Non-pigmented ciliary epithelial cell (primary cell): ENCODE results near the gene NCOR1.
A peak's percentile ranks its signal among the peaks of the same experiment; 100 is the strongest.
"Not testable (repeated sequence)": the region's sequence is repeated elsewhere in the genome, so short reads cannot be mapped to it uniquely, and the experiment has no call there.

Source experiments
- DNase-seq: peaks from one replicate; pipeline ENCODE4 v3.0.0-alpha.2; 2010; ENCODE audit warnings: low read depth

The NCOR1 gene

GRCh38 chr17:16215273-16215964 is at the start of gene NCOR1:
Gene NCOR1, minus strand, starts transcription at chr17:16215534. Its CDS starts 20,965 bp downstream, at chr17:16194569.
- DNase-seq: peak; percentile 59

- no peak for DNase-seq
These were observed 46.9 kb upstream of the NCOR1 start for GRCh38 chr17:16262201-16262600.

- DNase-seq: no peak
These were observed 45.7 kb upstream of the NCOR1 start for GRCh38 chr17:16261049-16261448.

- DNase-seq: no peak
These were observed 44.6 kb upstream of the NCOR1 start for GRCh38 chr17:16259926-16260325.

GRCh38 chr17:16258901-16259300 is 43.6 kb upstream of the NCOR1 start:
- DNase-seq: no peak

GRCh38 chr17:16255481-16255921 is 40.2 kb upstream of the NCOR1 start:
- DNase-seq: no peak

- no peak for DNase-seq
These were observed 39.6 kb upstream of the NCOR1 start for GRCh38 chr17:16254773-16255400.

GRCh38 chr17:16251556-16251955 is 36.2 kb upstream of the NCOR1 start:
- no peak for DNase-seq

- no peak for DNase-seq
These were observed 35.7 kb upstream of the NCOR1 start for GRCh38 chr17:16251043-16251442.

GRCh38 chr17:16250635-16251034 is 35.3 kb upstream of the NCOR1 start:
- no peak for DNase-seq

- no peak for DNase-seq
These were observed 32.3 kb upstream of the NCOR1 start for GRCh38 chr17:16247586-16247984.

GRCh38 chr17:16243801-16244567 is 28.6 kb upstream of the NCOR1 start:
- DNase-seq: no peak

GRCh38 chr17:16243385-16243784 is 28.1 kb upstream of the NCOR1 start:
- no peak for DNase-seq

GRCh38 chr17:16241906-16242399 is 26.6 kb upstream of the NCOR1 start:
- no peak for DNase-seq

- no peak for DNase-seq
These were observed 24.6 kb upstream of the NCOR1 start for GRCh38 chr17:16239931-16240330.

- no peak for DNase-seq
These were observed 17.1 kb upstream of the NCOR1 start for GRCh38 chr17:16232391-16232790.

- DNase-seq: not testable (repeated sequence)
These were observed 14.7 kb upstream of the NCOR1 start for GRCh38 chr17:16229912-16230561.

- DNase-seq: no peak
These were observed 7.1 kb upstream of the NCOR1 start for GRCh38 chr17:16222406-16222805.

GRCh38 chr17:16217002-16217635 is 1.8 kb upstream of the NCOR1 start, which contains the start of gene PIGL:
Gene PIGL, plus strand, starts transcription at chr17:16217210. Its CDS starts 17 bp downstream, at chr17:16217227.
- peak; percentile 88 for DNase-seq

- DNase-seq: not testable (repeated sequence)
These were observed 1.1 kb upstream of the NCOR1 start for GRCh38 chr17:16216341-16217001.

GRCh38 chr17:16215965-16216316 is 607 bp upstream of the NCOR1 start:
- no peak for DNase-seq
